Endodermal cell (in vitro differentiated cells): ENCODE data around the gene AGFG1. TPM values are rescaled to one million over a fixed set of nuclear protein-coding genes. Genes with fewer than 3 reads are reported as not detected.

Source experiments
- DNase-seq: peaks from one replicate; pipeline ENCODE4 v3.0.0-alpha.2; 2017
- H3K27ac ChIP-seq: 2 replicates; pipeline ENCODE4 v1.5.1; 2013; ENCODE audit warnings: mild to moderate bottlenecking, low read depth, low read length, moderate library complexity
- H3K27me3 ChIP-seq: 2 replicates; pipeline ENCODE4 v1.6.1; 2013; ENCODE audit warnings: mild to moderate bottlenecking, low read length, moderate library complexity; ENCODE audit not compliant: insufficient read depth, control insufficient read depth, poor library complexity, severe bottlenecking
- H3K36me3 ChIP-seq: 2 replicates; pipeline ENCODE4 v1.7.0; 2013; ENCODE audit warnings: mild to moderate bottlenecking, low read length, moderate library complexity; ENCODE audit not compliant: control insufficient read depth, insufficient read depth
- H3K4me1 ChIP-seq: one replicate; pipeline ENCODE4 v1.7.0; 2013; ENCODE audit warnings: low read length; ENCODE audit not compliant: control insufficient read depth, insufficient read depth
- H3K4me3 ChIP-seq: 2 replicates; pipeline ENCODE4 v1.5.1; 2013; ENCODE audit warnings: mild to moderate bottlenecking, low read length, moderate library complexity
- H3K9ac ChIP-seq: 2 replicates; pipeline ENCODE4 v1.6.1; 2013; ENCODE audit warnings: mild to moderate bottlenecking, low read length, moderate library complexity; ENCODE audit not compliant: poor library complexity, severe bottlenecking; ENCODE audit errors: extremely low read depth
- H3K9me3 ChIP-seq: 2 replicates; pipeline ENCODE4 v1.6.1; 2013; ENCODE audit warnings: mild to moderate bottlenecking, low read length, moderate library complexity; ENCODE audit not compliant: control insufficient read depth
- H3K27ac Mint-ChIP-seq: 2 replicates; pipeline ENCODE4 v1.8.0; 2020; ENCODE audit warnings: mixed read lengths
- H3K27me3 Mint-ChIP-seq: 2 replicates; pipeline ENCODE4 v1.8.0; 2021; ENCODE audit warnings: mild to moderate bottlenecking, mixed read lengths; ENCODE audit not compliant: insufficient read depth
- H3K36me3 Mint-ChIP-seq: 2 replicates; pipeline ENCODE4 v1.8.0; 2020; ENCODE audit warnings: low read depth, mixed read lengths
- H3K4me1 Mint-ChIP-seq: 2 replicates; pipeline ENCODE4 v1.8.0; 2020; ENCODE audit warnings: mixed read lengths
- H3K4me3 Mint-ChIP-seq: 2 replicates; pipeline ENCODE4 v1.8.0; 2020; ENCODE audit warnings: mild to moderate bottlenecking, moderate library complexity, mixed read lengths
- H3K9me3 Mint-ChIP-seq: 2 replicates; pipeline ENCODE4 v1.8.0; 2020; ENCODE audit warnings: mild to moderate bottlenecking, mixed read lengths
- WGBS, 2 experiments: methylation state at CpG; one replicate each; pipeline versions ENCODE4 v1.1.5 to v1.1.7; 2013; ENCODE audit warnings: missing lambda C conversion rate in 2 of 2, mixed read lengths in 1 of 2; ENCODE audit not compliant: insufficient coverage in 1 of 2, insufficient read length in 1 of 2; 5-methylcytosine and 5-hydroxymethylcytosine counted together
- total RNA-seq, 2 donors: library from RNA; stranded (reverse); fragmentation: NEBNext Ultra II Directional in 1 of 2; extraction: Animal tissue kit (Norgen Biotek cat#: 25700) in 1 of 2; gene quantifications; 2 replicates in 1 of 2; 3 replicates in 1 of 2; pipeline ENCODE4 v1.2.1, GENCODE V29; 2021
- TF ChIP-seq, protein P1 (sequence below): fragments of 200-600 bp; sonication (generic); conservative IDR thresholded peaks from 2 replicates; pipeline ENCODE4 v1.5.0; 2021; ENCODE audit warnings: antibody characterized with exemption, mild to moderate bottlenecking

Gene AGFG1
- total RNA-seq, 2 donors from 2014 or later, result 90.3 to 92.0 TPM

DNA sequence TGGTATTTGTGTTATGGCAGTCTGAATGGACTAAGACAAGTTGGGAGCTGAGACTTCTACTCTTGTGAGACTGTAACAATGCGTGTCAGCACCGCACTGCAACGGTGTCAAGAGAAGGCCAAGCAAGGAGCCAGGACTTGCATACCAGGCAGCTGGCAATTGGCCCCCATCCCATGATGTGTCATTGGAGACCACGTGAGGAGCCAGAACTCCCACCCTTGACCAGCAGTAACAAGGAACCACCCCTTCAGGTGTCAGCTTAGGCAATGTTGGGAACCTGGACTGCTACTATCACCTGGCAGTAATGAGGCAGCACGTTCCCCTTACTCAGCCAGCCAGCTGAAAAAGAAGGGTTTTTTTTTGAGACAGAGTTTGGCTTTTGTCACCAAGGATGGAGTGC lies 32.7 kb upstream of the AGFG1 start:
- H3K9ac ChIP-seq, result no peak overlapping the region
- no peak overlapping the region for H3K4me3 ChIP-seq
- Mint-ChIP-seq H3K27me3 (no peaks in the 10 kb centered on the region), H3K4me1 (no peaks in the 10 kb centered on the region), H3K9me3 (peaks cover 5% of the 10 kb centered on the region), H3K36me3 (no peaks in the 10 kb centered on the region), H3K4me3 (no peak overlapping the region), H3K27ac (no peak overlapping the region)
- TF ChIP-seq, protein P1, sequence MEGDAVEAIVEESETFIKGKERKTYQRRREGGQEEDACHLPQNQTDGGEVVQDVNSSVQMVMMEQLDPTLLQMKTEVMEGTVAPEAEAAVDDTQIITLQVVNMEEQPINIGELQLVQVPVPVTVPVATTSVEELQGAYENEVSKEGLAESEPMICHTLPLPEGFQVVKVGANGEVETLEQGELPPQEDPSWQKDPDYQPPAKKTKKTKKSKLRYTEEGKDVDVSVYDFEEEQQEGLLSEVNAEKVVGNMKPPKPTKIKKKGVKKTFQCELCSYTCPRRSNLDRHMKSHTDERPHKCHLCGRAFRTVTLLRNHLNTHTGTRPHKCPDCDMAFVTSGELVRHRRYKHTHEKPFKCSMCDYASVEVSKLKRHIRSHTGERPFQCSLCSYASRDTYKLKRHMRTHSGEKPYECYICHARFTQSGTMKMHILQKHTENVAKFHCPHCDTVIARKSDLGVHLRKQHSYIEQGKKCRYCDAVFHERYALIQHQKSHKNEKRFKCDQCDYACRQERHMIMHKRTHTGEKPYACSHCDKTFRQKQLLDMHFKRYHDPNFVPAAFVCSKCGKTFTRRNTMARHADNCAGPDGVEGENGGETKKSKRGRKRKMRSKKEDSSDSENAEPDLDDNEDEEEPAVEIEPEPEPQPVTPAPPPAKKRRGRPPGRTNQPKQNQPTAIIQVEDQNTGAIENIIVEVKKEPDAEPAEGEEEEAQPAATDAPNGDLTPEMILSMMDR, result no peak
- WGBS, 2 experiments, result 90 to 96% methylated on average over 5 of the region's 5 CpGs
- H3K27ac ChIP-seq, result no peak overlapping the region
- no peak for DNase-seq
- H3K9me3 ChIP-seq, result no peaks in the 10 kb centered on the region
- no peaks in the 10 kb centered on the region for H3K36me3 ChIP-seq
- H3K27me3 ChIP-seq, result no peaks in the 10 kb centered on the region
- H3K4me1 ChIP-seq, result no peaks in the 10 kb centered on the region

DNA sequence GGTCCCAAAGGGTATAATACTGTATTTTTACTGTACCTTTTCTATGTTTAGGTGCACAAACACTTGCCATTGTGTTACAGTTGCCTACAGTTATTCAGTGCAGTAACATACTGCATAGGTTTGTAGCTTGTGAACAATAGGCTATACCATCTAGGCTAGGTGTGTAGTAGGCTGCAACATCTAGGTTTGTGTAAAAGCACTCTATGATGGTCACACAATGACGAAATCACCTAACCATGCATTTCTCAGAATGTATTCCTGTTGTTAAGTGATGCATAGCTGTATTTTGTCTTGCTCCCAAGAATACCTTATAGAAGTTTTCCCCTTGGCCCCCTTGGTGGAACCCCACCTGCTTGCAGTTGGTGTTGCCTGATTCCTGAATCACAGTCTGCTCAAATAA lies 29.3 kb upstream of the AGFG1 start:
- Histone ChIP-seq H3K27me3 (no peaks in the 10 kb centered on the region), H3K36me3 (no peaks in the 10 kb centered on the region), H3K9me3 (no peaks in the 10 kb centered on the region), H3K9ac (no peak overlapping the region), H3K4me3 (no peak overlapping the region), H3K4me1 (no peaks in the 10 kb centered on the region), H3K27ac (no peak overlapping the region)
- no peak overlapping the region for H3K4me3 Mint-ChIP-seq
- H3K4me1 Mint-ChIP-seq, result no peaks in the 10 kb centered on the region
- H3K27me3 Mint-ChIP-seq, result no peaks in the 10 kb centered on the region
- DNase-seq, result no peak
- H3K36me3 Mint-ChIP-seq, result no peaks in the 10 kb centered on the region
- TF ChIP-seq, protein P1, result no peak
- 100% methylated on average over 1 of the region's 1 CpG; no CpG with 5 or more reads in 1 of the 2 experiments for WGBS, 2 experiments
- no peak overlapping the region for H3K27ac Mint-ChIP-seq
- no peaks in the 10 kb centered on the region for H3K9me3 Mint-ChIP-seq

DNA sequence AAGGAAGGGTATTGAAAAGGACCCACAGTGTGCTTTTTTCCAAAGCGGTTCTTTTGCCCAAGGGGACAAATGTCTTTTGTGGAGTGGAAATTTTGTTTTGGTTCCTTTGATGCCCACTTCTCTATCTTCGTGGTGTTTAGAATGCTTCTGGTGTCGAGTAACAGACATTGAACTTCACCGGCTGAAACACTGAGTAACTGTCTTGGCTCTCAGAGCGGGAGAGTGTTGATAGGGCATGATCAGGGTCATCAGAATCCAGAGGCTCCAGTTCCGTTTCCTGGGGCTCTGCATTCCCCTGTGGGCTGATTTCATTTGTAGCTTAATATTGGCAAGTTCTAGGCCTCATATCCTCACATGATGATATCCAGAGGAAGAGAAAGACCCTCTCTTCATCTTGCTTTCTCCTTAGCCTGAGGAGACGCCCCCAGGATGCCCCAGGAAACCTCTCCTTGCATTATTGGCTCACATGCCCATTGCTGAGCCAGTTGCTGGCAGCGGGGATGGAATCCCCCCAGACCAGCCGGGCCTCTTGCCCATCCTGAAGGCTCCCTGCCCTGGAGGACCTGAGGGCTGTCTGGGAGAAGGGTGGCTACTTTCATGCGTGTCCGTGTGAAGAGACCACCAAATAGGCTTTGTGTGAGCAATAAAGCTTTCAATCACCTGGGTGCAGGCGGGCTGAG lies 27.9 kb upstream of the AGFG1 start:
- H3K9me3 ChIP-seq, result no peaks in the 10 kb centered on the region
- DNase-seq, result peak; percentile 64
- TF ChIP-seq, protein P1, result no peak
- WGBS, 2 experiments, result 79 to 85% methylated on average over 5 to 12 of the region's 12 CpGs
- Mint-ChIP-seq H3K27me3 (no peaks in the 10 kb centered on the region), H3K27ac (no peak overlapping the region), H3K4me3 (no peak overlapping the region), H3K36me3 (no peaks in the 10 kb centered on the region), H3K9me3 (no peaks in the 10 kb centered on the region), H3K4me1 (no peaks in the 10 kb centered on the region)
- no peaks in the 10 kb centered on the region for H3K4me1 ChIP-seq
- no peak overlapping the region for H3K4me3 ChIP-seq
- H3K36me3 ChIP-seq, result no peaks in the 10 kb centered on the region
- no peak overlapping the region for H3K9ac ChIP-seq
- no peak overlapping the region for H3K27ac ChIP-seq
- H3K27me3 ChIP-seq, result no peaks in the 10 kb centered on the region
